Heart left ventricle (tissue), 16 donors: ENCODE results near the gene MYBPHL. TPM values are rescaled to one million over a fixed set of nuclear protein-coding genes. Genes with fewer than 3 reads are reported as not detected.
A peak's percentile ranks its signal among the peaks of the same experiment; 100 is the strongest.
"Not testable (repeated sequence)": the region's sequence is repeated elsewhere in the genome, so short reads cannot be mapped to it uniquely, and the experiment has no call there.

Source experiments
- ATAC-seq, 4 donors: fragments of 200-7000 bp; cut with Tn5 transposase; one replicate each; pipeline ENCODE4 v1.9.1; 2020 to 2022; ENCODE audit warnings: moderate library complexity in 4 of 4, mild to moderate bottlenecking in 3 of 4, moderate number of reproducible peaks in 1 of 4
- DNase-seq, 5 donors: peaks; one replicate each; pipeline ENCODE4 v3.0.0-alpha.2; 2020
- H3K27ac ChIP-seq, 12 donors: fragments of 200-600 bp; sonication (generic) in 4 of 12; one replicate each; pipeline versions ENCODE4 v1.5.0 to v1.8.0; 2016 to 2022; ENCODE audit warnings: mild to moderate bottlenecking in 2 of 12
- H3K27me3 ChIP-seq, 9 donors: fragments of 200-600 bp; sonication (generic) in 2 of 9; one replicate each; pipeline versions ENCODE4 v1.5.1 to v1.8.0; 2016 to 2022; ENCODE audit warnings: mild to moderate bottlenecking in 3 of 9
- H3K36me3 ChIP-seq, 9 donors: fragments of 200-600 bp; sonication (generic) in 2 of 9; one replicate each; pipeline versions ENCODE4 v1.5.0 to v1.8.0; 2018 to 2022; ENCODE audit warnings: mild to moderate bottlenecking in 2 of 9
- H3K4me1 ChIP-seq, 12 donors: fragments of 200-600 bp; sonication (generic) in 4 of 12; one replicate each; pipeline versions ENCODE4 v1.5.0 to v1.8.0; 2016 to 2022; ENCODE audit warnings: mild to moderate bottlenecking in 3 of 12
- H3K4me3 ChIP-seq, 12 donors: fragments of 200-600 bp; sonication (generic) in 4 of 12; one replicate each; pipeline versions ENCODE4 v1.5.0 to v1.8.0; 2017 to 2022; ENCODE audit warnings: mild to moderate bottlenecking in 9 of 12, moderate library complexity in 4 of 12
- H3K9me3 ChIP-seq, 12 donors: fragments of 200-600 bp; sonication (generic) in 4 of 12; one replicate each; pipeline versions ENCODE4 v1.5.0 to v1.8.0; 2016 to 2022; ENCODE audit warnings: mild to moderate bottlenecking in 1 of 12
- CTCF ChIP-seq, 12 donors: fragments of 200-600 bp; sonication (generic) in 4 of 12; IDR thresholded peaks; one replicate each; pipeline versions ENCODE4 v1.5.0 to v1.8.0; 2018 to 2022; ENCODE audit warnings: antibody characterized with exemption in 12 of 12, mild to moderate bottlenecking in 5 of 12
- POLR2A ChIP-seq, 2 donors: fragments of 450-650 bp; IDR thresholded peaks; one replicate each; pipeline ENCODE4 v1.6.1; 2017; ENCODE audit warnings: antibody characterized with exemption in 2 of 2, mild to moderate bottlenecking in 2 of 2, moderate library complexity in 2 of 2
- WGBS, 4 donors: extraction: QIAGEN DNeasy Blood & Tissue Kit in 2 of 4; methylation state at CpG; one replicate each; pipeline versions ENCODE4 v1.1.5 to v1.1.7; 2013 to 2018; 5-methylcytosine and 5-hydroxymethylcytosine counted together
- intact Hi-C, 10 donors: fragments of 100-400 bp; cut with DNase I; formaldehyde crosslinking; loops; one replicate each; pipeline versions ENCODE4 v1.11.1 to v1.14.2; 2022
- polyA plus RNA-seq, 2 donors: library from polyadenylated mRNA; stranded (reverse); fragments of 200-250 nt; gene quantifications; one replicate each; pipeline ENCODE4 v1.2.3, GENCODE V29; 2013
- total RNA-seq, 9 donors: library from RNA; depleted of rRNA in 2 of 9; stranded (reverse); fragments of >200 nt in 2 of 9; fragmentation: NEBNext Ultra II Directional in 3 of 9; extraction: Animal tissue kit (Norgen Biotek cat#: 25700) in 3 of 9; gene quantifications; one replicate each; pipeline versions ENCODE4 v1.1.0 to v1.2.4, GENCODE V29; 2016 to 2023
- donor health status: ischemic (EF 13 %, LVEDD 7.1; RV severe dilation, severe dysfunction).
- donor health status: healthy with polysubstance abuse.
- donor health status: DM: no; HTN: yes; CAD: no.
- donor health status: DM: no; HTN: no; CAD: no.
- donor health status: ischemic (EF 25% LVEDD 6.9; RV normal size, moderate dysfunction).
- donor health status: ischemic (EF 25% LVEDD 5.7; RV mildly dilated, moderate dysfunction).
- donor health status: healthy.
- donor health status: DM: yes; HTN: yes; CAD: no.
- donor health status: ischemic (EF 35%, LVEDD 5.7; RV mildly dilated, moderate dysfunction).
- donor health status: nonischemic (EF 11% LVEDD 7.7; RV severe dilation, severe dysfunction).
- donor health status: DM: yes; HTN: yes; CAD: no.
- donor health status: PGD.
- donor health status: ischemic (EF 29% LVEDD 5.4; RV normal size, mild dysfunction).
- donor health status: nonischemic (EF 23%, LVEDD 6.1; RV moderate dilation, normal function).

Gene MYBPHL
- total and polyA plus RNA-seq, 11 donors: 0.24 to 2.5 (median 0.53) TPM; not detected in 3

- intact Hi-C loops: no loop called here
- Histone ChIP-seq H3K27ac (no peak overlapping the region), H3K4me3 (no peak overlapping the region), H3K9me3 (no peaks in the 10 kb centered on the region), H3K4me1 (peaks cover 0 to 48% (median 25%) of the 10 kb centered on the region in 12 donors), H3K36me3 (peaks cover 0 to 51% (median 20%) of the 10 kb centered on the region in 9 donors), H3K27me3 (no peaks in the 10 kb centered on the region)
- ATAC-seq: no peak
- no peak for DNase-seq
- TF ChIP-seq POLR2A (IDR thresholded peaks at IDR 0.05) (no peak), CTCF (IDR thresholded peaks at IDR 0.05) (no peak)
- 82 to 91% (median 85%) methylated on average over 2 of the region's 2 CpGs for WGBS, 4 donors
Observed at GRCh38 chr1:109309347-109309746, 2.5 kb upstream of the MYBPHL start.

GRCh38 chr1:109307274-109308021, 637 bp upstream of the MYBPHL start:
- 31 to 40% (median 33%) methylated on average over 14 of the region's 14 CpGs for WGBS, 4 donors
- peak; percentile 67 to 92 (median 85) for ATAC-seq
- intact Hi-C loops: no loop called here
- Histone ChIP-seq H3K27me3 (peaks cover 0 to 3% (median 0%) of the 10 kb centered on the region in 9 donors), H3K4me1 (peaks cover 0 to 48% (median 25%) of the 10 kb centered on the region in 12 donors), H3K9me3 (no peaks in the 10 kb centered on the region), H3K4me3 (no peak overlapping the region), H3K36me3 (peaks cover 0 to 32% (median 9%) of the 10 kb centered on the region in 9 donors), H3K27ac (peak overlapping the region in 11 of 12 donors; percentile 1 to 72 (median 54))
- TF ChIP-seq POLR2A (IDR thresholded peaks at IDR 0.05) (no peak), CTCF (IDR thresholded peaks at IDR 0.05) (no peak)
- peak; percentile 29 to 82 (median 72) for DNase-seq

DNA sequence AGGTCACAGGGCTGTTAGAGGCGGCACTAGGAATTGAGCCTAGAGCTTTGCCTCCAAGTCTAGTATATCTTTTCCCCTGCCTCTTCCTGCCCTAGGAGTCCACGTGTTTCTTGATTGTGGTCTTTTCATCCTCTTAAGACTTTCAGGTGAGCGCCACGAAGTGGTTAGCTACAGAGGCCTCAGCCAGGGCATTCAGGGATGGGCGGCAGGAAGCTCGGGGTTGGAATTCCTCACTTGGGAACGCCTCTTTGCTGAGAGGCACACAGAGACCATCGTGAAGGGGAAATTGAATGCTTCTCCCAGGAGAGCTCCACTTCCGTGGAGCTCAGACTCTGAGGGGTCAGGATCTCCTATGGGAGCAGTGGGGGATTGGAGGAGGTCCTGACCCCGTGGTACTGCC, 820 bp downstream of the MYBPHL start:
- Histone ChIP-seq H3K4me1 (peaks cover 0 to 48% (median 25%) of the 10 kb centered on the region in 12 donors), H3K27ac (peak overlapping the region in 3 of 12 donors; percentile 2 to 61 (median 60)), H3K36me3 (peaks cover 0 to 18% (median 0%) of the 10 kb centered on the region in 9 donors)
- H3K4me3 ChIP-seq, H3K9me3 ChIP-seq, H3K27me3 ChIP-seq, ATAC-seq, DNase-seq, intact Hi-C loops: not testable (repeated sequence)
- WGBS, 4 donors: 59 to 69% (median 64%) methylated on average over 9 to 10 of the region's 10 CpGs

DNA sequence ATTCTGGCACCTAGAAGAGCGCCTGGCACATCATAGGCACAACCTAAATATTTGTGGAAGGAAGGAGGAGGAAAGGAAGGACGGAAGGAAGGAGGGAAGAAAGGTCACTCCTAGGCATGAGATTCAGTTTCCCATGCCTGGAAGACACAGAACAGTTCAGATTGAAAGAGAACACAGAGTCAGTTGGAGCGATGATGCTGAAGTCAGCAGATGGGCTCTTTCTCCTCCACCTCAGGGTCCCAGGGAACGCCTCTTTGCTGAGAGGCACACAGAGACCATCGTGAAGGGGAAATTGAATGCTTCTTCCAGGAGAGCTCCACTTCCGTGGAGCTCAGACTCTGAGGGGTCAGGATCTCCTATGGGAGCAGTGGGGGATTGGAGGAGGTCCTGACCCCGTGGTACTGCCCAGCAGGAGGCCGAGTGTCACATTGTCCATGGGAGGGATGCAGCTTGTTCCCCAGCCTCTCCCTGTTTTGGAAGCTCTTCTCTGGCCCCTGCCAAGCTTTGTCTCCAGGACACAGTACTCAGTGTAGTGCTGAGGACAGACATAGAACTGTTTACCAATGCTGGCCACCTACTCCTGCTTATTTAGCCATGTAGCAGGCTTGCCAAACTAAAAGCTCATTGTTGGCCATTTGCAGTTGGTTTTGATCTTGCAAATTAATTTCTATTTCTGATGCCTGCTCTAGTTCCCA, 2.4 kb downstream of the MYBPHL start:
- Histone ChIP-seq H3K4me3 (no peak overlapping the region), H3K27me3 (peaks cover 0 to 3% (median 0%) of the 10 kb centered on the region in 9 donors), H3K36me3 (peaks cover 0 to 7% (median 0%) of the 10 kb centered on the region in 9 donors), H3K4me1 (peaks cover 0 to 58% (median 32%) of the 10 kb centered on the region in 12 donors), H3K9me3 (no peaks in the 10 kb centered on the region), H3K27ac (peak overlapping the region in 11 of 12 donors; percentile 10 to 61 (median 40))
- intact Hi-C loops: no loop called here
- TF ChIP-seq CTCF (IDR thresholded peaks at IDR 0.05) (no peak), POLR2A (IDR thresholded peaks at IDR 0.05) (no peak)
- no peak for DNase-seq
- 36 to 62% (median 45%) methylated on average over 8 of the region's 8 CpGs for WGBS, 4 donors
- peak in 3 of 4 donors; percentile 31 to 61 (median 61) for ATAC-seq
